Posterior cingulate gyrus (tissue), 11 donors: Measurements from ENCODE around the gene ATP1B1.

Experiments used
- DNase-seq, 10 donors: peaks; one replicate each; pipeline versions ENCODE4 v3.0.0 to v3.0.0-alpha.2; 2020 to 2021; ENCODE audit warnings: mixed read lengths in 3 of 10
- intact Hi-C: fragments of 100-400 bp; cut with DNase I; formaldehyde crosslinking; loops from one replicate; pipeline ENCODE4 v1.15.1; 2023

The ATP1B1 gene

GRCh38 chr1:169092399-169092798 is 14.1 kb upstream of the ATP1B1 start:
- no peak for DNase-seq
- intact Hi-C loops: no loop called here

DNA sequence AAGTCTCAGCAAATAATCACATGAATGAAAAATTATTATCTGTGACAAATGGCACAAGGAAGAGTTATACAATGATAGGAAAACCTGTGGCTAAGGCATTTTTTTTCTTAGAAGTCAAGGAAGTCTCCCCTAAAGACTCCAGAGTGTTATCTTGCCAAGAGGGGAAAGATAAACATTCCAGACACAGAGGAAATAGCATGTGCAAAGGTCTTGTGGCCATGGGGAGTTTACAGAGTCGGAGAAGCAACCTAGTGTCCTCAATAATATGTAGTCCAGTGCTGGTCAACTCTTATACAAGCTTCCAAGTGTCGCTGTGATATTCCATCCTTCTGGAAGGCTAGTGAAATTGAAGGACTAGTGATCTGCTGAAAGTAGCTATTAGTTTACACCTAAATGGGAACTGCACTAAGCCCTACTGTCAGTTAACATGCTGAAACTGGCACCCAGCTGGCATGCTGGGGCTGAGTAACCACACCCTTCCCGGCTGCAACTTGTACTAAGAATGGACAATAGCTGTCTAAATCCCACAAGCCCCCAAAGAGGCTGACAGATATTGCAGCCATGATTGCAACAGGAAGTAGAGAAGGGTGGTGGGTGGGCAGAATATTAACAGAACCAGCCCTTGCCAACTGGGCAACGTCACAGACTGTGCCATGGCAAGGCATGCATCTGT is 11.5 kb upstream of the ATP1B1 start:
- DNase-seq: no peak
- intact Hi-C loops: no loop called here

GRCh38 chr1:169098380-169098779 is 8.1 kb upstream of the ATP1B1 start:
- DNase-seq: no peak
- intact Hi-C loops: no loop called here

- intact Hi-C loops: no loop called here
- no peak for DNase-seq
These were observed 6.9 kb upstream of the ATP1B1 start for GRCh38 chr1:169099561-169099960.

GRCh38 chr1:169100208-169100607 is 6.3 kb upstream of the ATP1B1 start:
- intact Hi-C loops: no loop called here

DNA sequence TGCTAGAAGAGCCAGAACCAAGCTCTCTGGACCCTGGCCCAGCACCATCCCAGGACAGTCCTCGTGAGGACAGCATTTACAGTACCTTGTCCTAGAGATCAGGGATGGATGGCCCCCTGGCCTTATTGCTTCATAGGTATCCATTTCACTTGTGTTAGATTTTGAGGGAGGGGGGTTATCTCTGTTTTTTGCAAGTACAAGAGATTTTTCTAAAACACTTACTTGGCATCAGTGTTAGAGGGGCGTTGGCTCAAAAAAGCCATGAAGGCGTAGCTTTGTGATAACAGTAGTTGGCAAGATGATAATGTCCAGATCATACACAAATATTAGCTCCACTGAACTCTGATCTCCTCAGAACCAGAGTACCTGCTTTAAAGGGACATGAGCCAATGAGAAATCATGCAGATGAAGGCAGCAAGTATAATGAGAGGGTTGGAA is 5.8 kb upstream of the ATP1B1 start:
- no peak for DNase-seq
- intact Hi-C loops: no loop called here

More at GRCh38 chr1:169100208-169100607, 6.3 kb upstream of the ATP1B1 start:
- DNase-seq: no peak

DNA sequence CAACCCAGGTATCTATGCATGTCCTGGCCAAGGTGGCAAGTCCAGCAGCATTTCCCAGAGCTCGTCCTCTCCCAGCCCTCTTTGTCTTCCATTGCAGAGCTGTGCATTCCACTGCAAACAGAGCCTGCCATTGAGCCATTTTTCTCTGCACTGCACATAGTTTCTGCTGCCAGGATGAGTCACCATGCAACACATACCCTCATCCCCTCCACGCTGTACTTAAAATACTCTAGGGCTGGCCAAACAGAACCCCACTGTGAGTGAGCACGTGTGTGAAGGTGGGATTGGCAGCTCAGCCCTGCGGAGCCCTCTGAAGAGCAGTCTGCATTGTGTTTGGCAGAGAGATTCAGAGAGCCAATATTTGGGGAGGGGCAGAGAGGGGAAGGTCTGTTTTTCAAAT is 3.9 kb upstream of the ATP1B1 start:
- DNase-seq: peak in 6 of 10 donors; percentile 29 to 93 (median 72)
- intact Hi-C loops: no loop called here

DNA sequence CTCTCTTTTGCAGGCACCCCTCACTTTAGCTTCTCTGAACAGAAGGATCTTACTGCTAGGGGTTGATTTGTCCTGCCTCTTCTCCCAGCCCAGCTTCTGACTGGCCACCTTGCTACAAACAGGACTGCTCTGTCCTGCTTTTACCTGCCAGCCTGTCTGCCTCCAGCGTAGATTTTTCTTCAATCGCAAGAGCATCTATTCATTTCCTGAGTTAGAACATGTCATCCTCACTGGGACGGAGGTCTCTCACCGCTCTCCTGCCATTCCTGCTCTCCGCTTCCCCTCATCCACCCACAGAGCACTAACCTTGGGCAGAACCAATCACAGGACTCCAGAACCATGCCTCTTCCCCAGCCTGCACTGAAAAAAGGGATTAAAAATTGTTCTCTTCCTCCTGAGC is 3.5 kb upstream of the ATP1B1 start:
- peak in 3 of 10 donors; percentile 58 to 83 (median 74) for DNase-seq
- intact Hi-C loops: no loop called here

GRCh38 chr1:169103480-169103893 is 3.0 kb upstream of the ATP1B1 start:
- peak in 2 of 10 donors; percentile 67 to 82 for DNase-seq
- intact Hi-C loops: no loop called here

DNA sequence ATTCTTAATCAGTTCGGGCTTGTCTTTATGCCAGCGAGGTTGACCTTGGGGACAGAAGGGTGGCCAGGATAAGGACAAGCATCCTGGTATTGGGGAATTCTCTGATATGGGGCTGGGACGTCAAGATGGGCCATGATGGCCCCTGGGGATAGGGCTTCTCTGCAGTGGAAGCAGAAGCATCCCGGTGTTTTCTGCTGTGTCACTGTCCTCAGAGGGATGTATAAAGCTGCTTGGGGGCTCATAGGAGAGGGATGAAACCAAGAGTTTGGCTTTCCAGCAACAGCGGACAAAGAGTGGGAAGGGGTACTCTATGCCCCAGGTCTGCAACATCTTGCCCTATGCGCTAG is 1.4 kb upstream of the ATP1B1 start:
- intact Hi-C loops: loop anchor here (5.0 kb wide), 2 partner anchors 143 to 468 kb away; no protein-coding TSS in a partner anchor
- no peak for DNase-seq

DNA sequence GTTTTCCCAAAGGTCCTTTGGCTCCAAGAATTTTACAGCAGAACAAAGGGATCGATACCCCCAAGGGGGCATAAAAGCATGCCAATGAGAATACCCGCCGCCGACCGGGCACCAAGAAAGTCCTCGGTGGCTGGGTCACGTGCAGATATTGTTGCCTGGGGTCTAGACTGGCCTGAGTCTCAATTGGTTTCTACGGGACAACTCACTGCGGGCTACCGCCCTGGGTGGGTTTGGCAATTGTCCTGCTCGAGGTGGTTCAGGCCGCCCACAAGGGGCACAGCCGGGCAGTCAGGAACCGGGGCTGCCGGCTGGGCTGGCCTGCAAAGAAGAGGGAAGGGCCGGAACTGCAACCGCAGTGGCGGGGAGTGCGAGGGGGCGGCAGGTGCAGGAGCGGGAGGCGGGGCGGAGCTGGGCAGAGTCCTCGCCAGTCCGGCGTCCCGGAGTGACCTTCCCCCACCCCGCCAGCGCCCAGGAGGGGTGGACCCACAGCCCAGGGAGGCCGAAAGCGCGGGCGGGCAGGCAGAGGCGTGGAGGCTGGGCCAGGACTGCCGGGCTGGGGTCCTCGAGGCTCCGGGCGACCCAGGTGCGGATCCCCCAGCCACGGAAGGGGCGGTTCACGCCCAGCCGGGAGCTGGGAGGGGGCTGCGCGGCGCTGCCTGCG is 926 bp upstream of the ATP1B1 start:
- DNase-seq: peak; percentile 75 to 98 (median 80)
- intact Hi-C loops: loop anchor here (5.0 kb wide), 2 partner anchors 143 to 468 kb away; no protein-coding TSS in a partner anchor

DNA sequence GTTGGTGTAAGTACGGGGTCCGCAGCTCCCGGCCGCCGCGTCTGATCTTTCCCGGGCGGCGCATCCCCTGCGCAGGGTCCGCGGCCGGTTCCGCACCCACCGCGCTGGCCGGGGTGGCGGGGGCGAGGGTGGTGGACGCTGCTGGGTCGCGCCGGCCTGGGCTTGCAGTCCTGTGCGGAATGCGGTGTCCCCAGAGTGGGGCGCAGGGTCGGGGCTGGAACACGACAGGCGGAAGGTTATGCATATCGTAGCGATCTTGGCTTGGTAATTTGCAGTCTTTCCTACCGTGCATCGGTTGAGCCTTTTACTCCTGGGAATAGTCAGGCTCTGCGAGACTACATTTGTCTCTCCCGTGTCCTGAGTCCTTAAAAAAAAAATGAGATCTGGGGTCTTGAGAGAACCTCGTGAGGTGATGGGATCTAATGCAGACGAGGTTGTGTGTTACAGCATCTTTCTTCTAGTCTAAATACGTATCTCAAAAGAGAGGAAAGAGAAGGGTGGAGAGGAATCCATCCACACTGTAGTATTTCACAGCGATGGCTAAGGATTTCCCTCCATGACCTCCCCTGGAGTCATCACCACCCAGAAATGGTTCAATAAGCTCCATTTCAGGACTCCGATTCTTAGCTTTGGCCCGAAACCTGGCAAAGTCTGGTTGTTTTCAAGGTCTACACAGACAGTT is 572 bp downstream of the ATP1B1 start:
- intact Hi-C loops: loop anchor here (5.0 kb wide), 2 partner anchors 145 to 470 kb away; no protein-coding TSS in a partner anchor
- peak in 3 of 10 donors; percentile 80 to 89 (median 84) for DNase-seq

DNA sequence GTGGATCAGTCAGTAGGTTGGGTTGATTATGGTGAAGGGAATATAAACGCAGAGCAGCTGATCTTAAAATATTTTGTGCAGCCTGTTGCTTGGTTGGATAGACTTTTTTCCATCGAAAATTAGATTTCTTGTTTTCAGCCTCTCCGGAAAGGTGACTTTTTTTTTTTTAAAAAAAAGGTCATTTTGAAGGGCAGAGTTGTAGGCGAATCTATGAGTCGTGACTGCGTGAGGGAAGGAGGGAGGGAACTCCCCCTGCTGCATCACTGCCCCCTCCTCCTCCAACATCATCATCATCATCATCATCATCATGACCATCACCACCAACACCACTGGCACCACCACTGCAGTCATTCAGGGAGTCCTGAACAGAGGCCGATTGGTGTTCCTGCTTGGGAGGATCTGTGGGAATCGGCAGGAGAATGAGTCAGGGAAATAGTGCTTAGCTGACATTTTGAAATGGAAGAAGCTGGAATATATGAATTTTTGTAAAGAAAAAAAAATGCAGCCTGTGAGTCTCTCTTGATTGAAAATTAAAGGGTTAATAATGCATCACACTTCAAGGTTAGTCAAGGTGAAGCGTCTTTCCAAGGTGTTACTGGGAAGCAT is 1.2 kb downstream of the ATP1B1 start:
- intact Hi-C loops: loop anchor here (5.0 kb wide), 2 partner anchors 145 to 470 kb away; no protein-coding TSS in a partner anchor
- DNase-seq: peak in 3 of 10 donors; percentile 48 to 87 (median 73)

DNA sequence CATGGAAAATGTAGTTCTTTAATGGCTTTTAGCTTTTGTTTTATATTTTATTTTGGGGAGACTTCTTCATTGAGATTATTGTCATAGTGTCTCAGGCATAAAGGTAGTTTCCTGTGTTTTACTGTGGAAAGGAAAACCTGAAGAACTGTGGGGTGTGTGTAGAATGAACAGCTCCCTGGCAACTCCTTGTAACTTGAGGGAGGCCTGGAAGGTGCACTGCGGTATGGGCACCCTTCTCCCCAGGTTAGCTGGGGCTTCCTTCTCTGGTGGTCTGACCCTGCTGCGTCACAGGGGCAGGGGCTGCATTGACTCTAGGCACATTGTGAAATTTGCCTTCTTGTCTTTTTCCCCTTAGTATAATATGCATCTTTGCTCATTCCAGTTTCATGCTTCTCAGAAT is 1.7 kb downstream of the ATP1B1 start:
- DNase-seq: peak in 1 of 10 donors; percentile 64
- intact Hi-C loops: loop anchor here (5.0 kb wide), 2 partner anchors 146 to 471 kb away; no protein-coding TSS in a partner anchor

DNA sequence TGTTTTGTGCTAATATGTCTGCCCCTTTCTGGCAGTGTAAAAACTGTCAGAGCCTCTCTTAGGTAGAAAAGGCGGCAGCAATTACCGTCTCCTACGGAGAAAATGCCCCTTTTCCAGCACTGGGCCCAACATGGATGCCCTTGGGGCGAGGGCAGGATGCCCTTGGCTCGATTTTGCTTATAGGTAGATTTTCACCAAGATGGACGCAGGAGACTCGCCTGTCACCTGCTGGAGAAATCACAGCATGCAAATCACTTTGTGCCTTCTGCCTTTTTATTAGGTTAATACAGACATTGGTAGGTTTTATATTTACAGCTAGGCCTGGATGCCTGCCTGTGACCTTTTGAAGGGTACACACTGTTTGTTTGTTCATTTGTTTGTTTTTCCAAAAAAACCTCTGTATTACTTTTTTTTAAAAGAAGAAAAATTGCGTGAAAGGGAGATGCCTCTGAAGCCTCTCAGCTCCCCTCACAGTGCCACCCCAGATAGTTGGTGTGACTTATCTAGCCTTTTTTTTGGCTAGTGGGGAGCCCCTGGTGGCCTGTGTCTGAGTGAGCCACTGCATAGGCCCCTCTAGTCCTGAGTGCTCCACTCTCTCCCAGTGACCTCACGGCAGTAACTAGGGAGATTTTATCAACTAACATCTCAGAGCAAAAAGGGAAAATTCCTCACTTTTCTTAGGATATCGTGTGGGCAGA is 2.5 kb downstream of the ATP1B1 start:
- DNase-seq: peak in 4 of 10 donors; percentile 45 to 89 (median 72)
- intact Hi-C loops: loop anchor here (5.0 kb wide), 2 partner anchors 147 to 472 kb away; no protein-coding TSS in a partner anchor

DNA sequence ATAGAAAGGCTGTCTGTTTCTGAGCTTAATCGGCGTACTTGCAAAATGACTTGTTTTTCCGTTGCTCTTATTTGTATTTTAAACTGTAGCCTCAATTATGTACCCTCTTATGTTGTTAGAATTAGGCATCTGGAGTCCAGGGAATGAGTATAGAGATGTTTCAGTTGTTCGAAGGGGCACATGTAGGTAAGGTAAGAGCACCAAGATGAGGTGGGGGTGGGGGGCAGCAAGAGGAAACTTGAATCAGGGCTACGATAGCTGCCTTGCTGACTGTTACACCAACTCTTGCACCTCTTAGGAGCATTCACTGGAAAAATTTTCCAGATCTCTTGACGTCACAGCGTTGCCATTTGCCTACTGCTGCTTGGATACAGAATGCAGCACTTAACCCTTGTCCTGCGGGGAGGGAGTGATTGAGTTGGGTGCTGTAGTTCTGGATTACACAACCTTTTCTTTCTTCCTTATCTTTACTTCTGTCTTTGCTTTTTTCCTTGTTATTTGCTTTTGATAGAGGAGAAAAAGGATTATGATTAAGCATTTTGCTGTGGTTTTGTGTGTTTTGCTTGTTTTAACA is 3.2 kb downstream of the ATP1B1 start:
- DNase-seq: peak in 7 of 10 donors; percentile 55 to 88 (median 68)
- intact Hi-C loops: loop anchor here (5.0 to 10.0 kb wide), 3 partner anchors 147 to 765 kb away; no protein-coding TSS in a partner anchor

DNA sequence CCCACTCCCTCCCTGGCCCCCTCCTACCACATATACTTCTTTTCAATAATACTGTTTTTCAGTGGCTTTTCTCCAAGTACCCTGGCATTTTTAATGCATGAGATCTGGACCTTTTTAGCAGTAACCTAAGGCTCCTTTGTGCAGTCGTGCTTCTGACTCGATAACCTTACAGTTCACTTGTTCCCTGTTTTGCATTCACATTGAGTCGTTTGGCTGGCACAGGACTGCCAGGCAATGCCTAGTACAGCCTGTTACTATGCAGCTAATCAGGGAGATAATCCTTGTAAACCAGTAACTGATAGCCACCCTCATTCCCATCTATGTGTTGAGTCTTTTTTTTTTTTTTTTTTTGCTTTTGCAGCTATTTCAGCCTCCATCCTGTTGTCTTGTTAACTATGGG is 3.7 kb downstream of the ATP1B1 start:
- intact Hi-C loops: loop anchor here (10.0 kb wide), 1 partner anchor 765 kb away; no protein-coding TSS in a partner anchor
- no peak for DNase-seq

GRCh38 chr1:169110689-169111447 is 4.4 kb downstream of the ATP1B1 start:
- DNase-seq: no peak
- intact Hi-C loops: loop anchor here (10.0 kb wide), 1 partner anchor 766 kb away; no protein-coding TSS in a partner anchor

- DNase-seq: peak in 1 of 10 donors; percentile 82
- intact Hi-C loops: loop anchor here (10.0 kb wide), 1 partner anchor 767 kb away; no protein-coding TSS in a partner anchor
These were observed 5.0 kb downstream of the ATP1B1 start for GRCh38 chr1:169111472-169111871.
